Measurements from ENCODE around the gene ADAP1.

- TF ChIP-seq, protein P1, sequence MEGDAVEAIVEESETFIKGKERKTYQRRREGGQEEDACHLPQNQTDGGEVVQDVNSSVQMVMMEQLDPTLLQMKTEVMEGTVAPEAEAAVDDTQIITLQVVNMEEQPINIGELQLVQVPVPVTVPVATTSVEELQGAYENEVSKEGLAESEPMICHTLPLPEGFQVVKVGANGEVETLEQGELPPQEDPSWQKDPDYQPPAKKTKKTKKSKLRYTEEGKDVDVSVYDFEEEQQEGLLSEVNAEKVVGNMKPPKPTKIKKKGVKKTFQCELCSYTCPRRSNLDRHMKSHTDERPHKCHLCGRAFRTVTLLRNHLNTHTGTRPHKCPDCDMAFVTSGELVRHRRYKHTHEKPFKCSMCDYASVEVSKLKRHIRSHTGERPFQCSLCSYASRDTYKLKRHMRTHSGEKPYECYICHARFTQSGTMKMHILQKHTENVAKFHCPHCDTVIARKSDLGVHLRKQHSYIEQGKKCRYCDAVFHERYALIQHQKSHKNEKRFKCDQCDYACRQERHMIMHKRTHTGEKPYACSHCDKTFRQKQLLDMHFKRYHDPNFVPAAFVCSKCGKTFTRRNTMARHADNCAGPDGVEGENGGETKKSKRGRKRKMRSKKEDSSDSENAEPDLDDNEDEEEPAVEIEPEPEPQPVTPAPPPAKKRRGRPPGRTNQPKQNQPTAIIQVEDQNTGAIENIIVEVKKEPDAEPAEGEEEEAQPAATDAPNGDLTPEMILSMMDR (IDR thresholded peaks at IDR 0.05): no peak
- no peak for TF ChIP-seq POLR2A (IDR thresholded peaks at IDR 0.05)
Observed at GRCh38 chr7:898855-899681, 55.4 kb downstream of the ADAP1 start.
